ENCODE measurements around the gene CDKN2B.

Gene CDKN2B

GRCh38 chr9:22033012-22033630, 24.0 kb upstream of the CDKN2B start:
- DNase-seq, result no peak

GRCh38 chr9:22031655-22032411, 22.7 kb upstream of the CDKN2B start:
- DNase-seq, result no peak

- DNase-seq, result no peak
Measured at GRCh38 chr9:22030101-22030598, 21.0 kb upstream of the CDKN2B start.

- no peak for DNase-seq
Measured at GRCh38 chr9:22029231-22029630, 20.1 kb upstream of the CDKN2B start.

GRCh38 chr9:22028394-22028793, 19.3 kb upstream of the CDKN2B start:
- no peak for DNase-seq

GRCh38 chr9:22026696-22027095, 17.6 kb upstream of the CDKN2B start:
- DNase-seq, result no peak

GRCh38 chr9:22022396-22022795, 13.3 kb upstream of the CDKN2B start:
- no peak for DNase-seq

- DNase-seq, result no peak
Measured at GRCh38 chr9:22010866-22011625, 1.9 kb upstream of the CDKN2B start.

GRCh38 chr9:22009506-22009867, 382 bp upstream of the CDKN2B start:
- no peak for DNase-seq

GRCh38 chr9:22008384-22008716, 755 bp downstream of the CDKN2B start:
- DNase-seq, result no peak

GRCh38 chr9:22005702-22006606, 3.2 kb downstream of the CDKN2B start:
- DNase-seq, result no peak

GRCh38 chr9:22005021-22005701, 3.9 kb downstream of the CDKN2B start:
- DNase-seq, result no peak

GRCh38 chr9:22002038-22002437, 7.1 kb downstream of the CDKN2B start:
- DNase-seq, result no peak

GRCh38 chr9:21998026-21998425, 11.1 kb downstream of the CDKN2B start:
- DNase-seq, result no peak

GRCh38 chr9:21997480-21997879, 11.6 kb downstream of the CDKN2B start:
- no peak for DNase-seq

- no peak for DNase-seq
Measured at GRCh38 chr9:21996858-21997257, 12.2 kb downstream of the CDKN2B start.

GRCh38 chr9:21996438-21996837, 12.7 kb downstream of the CDKN2B start:
- DNase-seq, result no peak

- DNase-seq, result no peak
Measured at GRCh38 chr9:21995666-21996398, 13.3 kb downstream of the CDKN2B start.

- DNase-seq, result peak; percentile 11
Measured at GRCh38 chr9:21995006-21995665, 14.0 kb downstream of the CDKN2B start.

- DNase-seq, result peak; percentile 11
Measured at GRCh38 chr9:21994556-21995005, 14.5 kb downstream of the CDKN2B start, which contains the start of gene CDKN2B-AS1. TSS of gene CDKN2B-AS1 (plus strand) at chr9:21994791.

Data from GOT3 (cell line).